SK-N-SH (cell line): Measurements from ENCODE around the gene HTR3A.

Experiments
- CTCF ChIP-seq: fragments of 200-600 bp; sonication (generic); IDR thresholded peaks from 2 replicates; pipeline ENCODE4 v1.6.1; 2017; ENCODE audit warnings: antibody characterized with exemption, mild to moderate bottlenecking, moderate library complexity
- PBX3 ChIP-seq: IDR thresholded peaks from 2 replicates; pipeline ENCODE4; 2012
- POLR2AphosphoS5 ChIP-seq: IDR thresholded peaks from 2 replicates; pipeline ENCODE4 v1.6.1; 2012; ENCODE audit warnings: low read depth, low read length
- YY1 ChIP-seq: IDR thresholded peaks from 2 replicates; pipeline ENCODE4 v1.4.0; 2012; ENCODE audit warnings: low read depth, mild to moderate bottlenecking
- TF ChIP-seq, protein P1 (sequence below): IDR thresholded peaks from 2 replicates; pipeline ENCODE4 v1.4.0; 2012; ENCODE audit warnings: low read depth

- TF ChIP-seq YY1: no peak
- TF ChIP-seq POLR2AphosphoS5: no peak
- TF ChIP-seq CTCF: no peak
- TF ChIP-seq PBX3: no peak
- TF ChIP-seq, protein P1, sequence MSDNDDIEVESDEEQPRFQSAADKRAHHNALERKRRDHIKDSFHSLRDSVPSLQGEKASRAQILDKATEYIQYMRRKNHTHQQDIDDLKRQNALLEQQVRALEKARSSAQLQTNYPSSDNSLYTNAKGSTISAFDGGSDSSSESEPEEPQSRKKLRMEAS: no peak
Observed at GRCh38 chr11:114019574-114019973, 44.7 kb downstream of the HTR3A start.
